NCI-H345 (cell line): ENCODE data around the gene CARMIL3.
"Not testable (repeated sequence)": the region's sequence is repeated elsewhere in the genome, so short reads cannot be mapped to it uniquely, and the experiment has no call there.

Experiments
- DNase-seq: peaks from one replicate; lab custom pipeline; 2025; lab: John Stamatoyannopoulos, UW

CARMIL3 gene, protein sequence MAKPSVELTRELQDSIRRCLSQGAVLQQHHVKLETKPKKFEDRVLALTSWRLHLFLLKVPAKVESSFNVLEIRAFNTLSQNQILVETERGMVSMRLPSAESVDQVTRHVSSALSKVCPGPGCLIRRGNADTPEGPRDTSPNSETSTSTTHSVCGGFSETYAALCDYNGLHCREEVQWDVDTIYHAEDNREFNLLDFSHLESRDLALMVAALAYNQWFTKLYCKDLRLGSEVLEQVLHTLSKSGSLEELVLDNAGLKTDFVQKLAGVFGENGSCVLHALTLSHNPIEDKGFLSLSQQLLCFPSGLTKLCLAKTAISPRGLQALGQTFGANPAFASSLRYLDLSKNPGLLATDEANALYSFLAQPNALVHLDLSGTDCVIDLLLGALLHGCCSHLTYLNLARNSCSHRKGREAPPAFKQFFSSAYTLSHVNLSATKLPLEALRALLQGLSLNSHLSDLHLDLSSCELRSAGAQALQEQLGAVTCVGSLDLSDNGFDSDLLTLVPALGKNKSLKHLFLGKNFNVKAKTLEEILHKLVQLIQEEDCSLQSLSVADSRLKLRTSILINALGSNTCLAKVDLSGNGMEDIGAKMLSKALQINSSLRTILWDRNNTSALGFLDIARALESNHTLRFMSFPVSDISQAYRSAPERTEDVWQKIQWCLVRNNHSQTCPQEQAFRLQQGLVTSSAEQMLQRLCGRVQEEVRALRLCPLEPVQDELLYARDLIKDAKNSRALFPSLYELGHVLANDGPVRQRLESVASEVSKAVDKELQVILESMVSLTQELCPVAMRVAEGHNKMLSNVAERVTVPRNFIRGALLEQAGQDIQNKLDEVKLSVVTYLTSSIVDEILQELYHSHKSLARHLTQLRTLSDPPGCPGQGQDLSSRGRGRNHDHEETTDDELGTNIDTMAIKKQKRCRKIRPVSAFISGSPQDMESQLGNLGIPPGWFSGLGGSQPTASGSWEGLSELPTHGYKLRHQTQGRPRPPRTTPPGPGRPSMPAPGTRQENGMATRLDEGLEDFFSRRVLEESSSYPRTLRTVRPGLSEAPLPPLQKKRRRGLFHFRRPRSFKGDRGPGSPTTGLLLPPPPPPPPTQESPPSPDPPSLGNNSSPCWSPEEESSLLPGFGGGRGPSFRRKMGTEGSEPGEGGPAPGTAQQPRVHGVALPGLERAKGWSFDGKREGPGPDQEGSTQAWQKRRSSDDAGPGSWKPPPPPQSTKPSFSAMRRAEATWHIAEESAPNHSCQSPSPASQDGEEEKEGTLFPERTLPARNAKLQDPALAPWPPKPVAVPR (N-terminal part only)

DNA sequence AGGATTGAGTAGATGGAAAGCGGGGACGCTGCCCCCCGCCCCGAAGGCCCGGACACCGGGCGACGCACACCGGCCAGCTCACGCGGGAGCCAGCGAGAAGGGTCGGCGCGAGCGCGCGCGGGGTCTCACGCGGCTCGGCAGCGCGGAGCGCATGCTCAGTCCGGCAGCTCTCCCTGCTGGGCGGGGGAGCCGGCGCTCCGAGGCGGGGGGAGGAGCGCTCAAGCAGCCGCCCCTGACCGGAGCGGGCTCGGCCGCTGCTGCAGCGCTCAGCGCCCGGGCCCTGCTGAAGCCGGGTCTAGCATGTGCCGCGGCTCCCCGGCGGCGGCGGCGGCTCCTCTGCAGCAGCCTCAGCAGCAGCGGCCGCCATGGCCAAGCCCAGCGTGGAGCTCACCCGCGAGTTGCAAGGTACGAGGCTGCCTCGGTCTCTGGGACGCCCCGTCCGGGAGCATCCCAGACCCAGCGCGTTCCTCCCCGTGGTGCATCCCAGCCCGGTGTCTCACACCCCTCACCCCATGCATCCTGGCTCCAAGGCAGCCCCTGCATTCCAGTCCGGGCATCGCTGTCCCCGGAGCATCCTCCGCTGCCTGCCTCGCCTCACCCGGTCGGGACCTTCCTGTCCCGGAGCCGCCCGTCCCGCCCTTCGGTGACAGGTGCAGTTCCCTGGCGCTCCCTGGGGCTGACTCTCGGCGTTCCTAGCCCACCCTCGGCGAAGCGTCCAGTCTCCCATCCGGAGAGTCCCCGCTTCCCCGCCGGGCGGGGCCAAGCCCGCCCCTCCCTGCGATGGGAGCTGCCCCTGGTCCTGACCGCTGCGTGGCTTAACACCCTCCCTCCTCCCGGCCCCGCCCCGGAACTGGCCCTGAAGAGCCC is at the start of gene CARMIL3:
Gene CARMIL3 (plus strand): TSS at position 221 of the 867 bp plus-strand sequence. CDS start 145 bp downstream, at position 366.
- DNase-seq, result peak; percentile 80

DNA sequence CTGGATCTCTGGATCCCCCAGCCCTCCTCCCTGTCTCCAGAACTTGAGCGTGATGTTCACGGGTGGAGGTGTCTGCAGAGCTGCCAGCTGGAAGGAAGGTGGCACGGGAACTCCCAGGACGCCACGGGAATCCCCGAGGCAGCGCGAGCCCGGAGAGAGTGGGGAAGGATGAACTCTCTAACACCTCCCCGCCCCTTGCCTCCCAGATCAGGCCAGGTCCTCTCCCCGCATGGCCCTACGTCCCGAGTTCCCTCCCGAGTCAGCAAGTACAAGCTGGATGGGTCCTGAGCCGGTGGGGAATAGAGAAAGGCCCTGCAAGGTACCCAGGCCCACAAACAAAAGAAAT is 45.4 kb upstream of the CARMIL3 start:
- DNase-seq, result not testable (repeated sequence)

DNA sequence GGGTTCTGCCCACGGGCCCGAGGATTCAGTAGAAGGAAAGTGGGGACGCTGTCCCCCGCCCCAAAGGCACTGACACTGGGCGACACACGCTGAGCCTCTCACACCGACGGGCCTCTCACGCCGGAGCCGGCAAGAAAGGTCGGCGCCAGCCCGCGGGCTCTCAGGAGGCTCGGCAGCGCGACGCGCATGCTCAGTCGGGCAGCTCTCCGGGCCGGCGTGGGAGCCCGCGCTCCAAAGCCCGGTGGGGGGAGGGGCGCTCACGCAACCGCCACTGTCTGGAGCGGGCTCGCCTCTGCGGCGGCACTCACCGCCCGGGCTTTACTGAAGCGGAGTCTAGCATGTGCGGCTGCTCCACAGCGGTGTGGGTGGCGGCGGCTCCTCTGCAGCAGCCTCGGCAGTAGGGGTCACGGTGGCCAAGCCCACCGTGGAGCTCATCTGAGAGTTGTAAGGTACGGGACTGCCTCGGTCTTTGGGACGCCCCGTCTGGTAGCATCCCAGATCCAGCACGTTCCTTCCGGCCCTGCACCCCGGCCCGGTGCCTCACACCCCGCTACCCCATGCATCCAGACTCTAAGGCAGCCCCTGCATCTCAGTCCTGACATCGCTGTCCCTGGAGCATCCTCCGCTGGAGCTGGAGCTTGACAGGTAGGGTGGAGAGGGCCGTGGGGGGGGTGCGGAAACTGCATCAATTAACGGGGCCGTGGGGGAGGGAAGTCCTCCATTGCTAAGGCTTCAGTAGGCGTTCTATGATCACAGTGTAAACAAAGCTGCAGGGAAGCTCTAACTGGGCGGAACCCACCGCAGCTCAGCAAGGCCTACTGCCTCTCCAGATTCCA is 44.8 kb upstream of the CARMIL3 start:
- peak; percentile 52 for DNase-seq

DNA sequence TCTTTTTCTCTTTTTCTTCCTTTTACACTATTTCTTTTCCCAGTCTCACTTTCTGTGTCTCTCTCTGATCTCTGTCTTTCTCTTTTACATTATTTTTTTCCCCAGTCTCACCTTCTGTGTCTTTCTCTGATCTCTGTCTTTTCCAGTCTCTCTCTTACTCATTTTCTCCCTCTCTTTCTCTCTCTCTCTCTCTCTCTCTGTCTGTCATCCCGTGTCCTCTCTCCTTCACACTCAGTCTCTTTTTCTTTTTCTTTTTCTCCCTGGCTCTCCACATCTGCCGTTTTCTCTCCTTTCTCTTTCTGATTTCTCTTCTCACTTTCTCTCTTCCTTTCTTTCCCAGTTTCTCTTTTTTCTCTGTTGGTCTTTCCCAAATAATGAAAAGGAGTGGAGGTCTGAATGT is 40.8 kb upstream of the CARMIL3 start:
- no peak for DNase-seq

DNA sequence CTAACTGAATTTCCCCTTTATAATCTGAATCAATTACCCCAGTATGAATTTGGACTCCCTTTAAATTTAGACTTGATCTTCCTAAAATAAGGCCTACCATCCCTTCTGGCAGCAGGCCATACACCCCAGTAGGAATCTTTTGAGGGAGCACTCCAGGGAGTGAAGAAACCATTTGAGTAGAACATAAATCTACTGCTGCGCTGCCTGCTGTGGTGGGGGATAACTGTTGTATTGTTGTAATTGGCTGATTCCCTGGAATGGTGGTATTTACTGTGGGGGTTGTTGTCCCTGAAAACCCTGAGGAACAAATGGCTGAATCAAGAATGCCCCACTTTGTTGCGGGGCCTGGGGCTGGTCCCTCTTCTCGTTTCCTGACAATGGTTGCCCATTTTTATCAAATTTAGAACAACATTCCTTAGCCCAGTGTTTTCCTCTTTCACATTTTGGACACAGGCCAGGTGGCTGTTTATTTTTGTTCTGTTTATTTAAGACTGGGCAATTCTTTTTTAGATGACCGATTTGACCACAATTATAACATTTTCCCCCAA is 39.0 kb upstream of the CARMIL3 start:
- not testable (repeated sequence) for DNase-seq

DNA sequence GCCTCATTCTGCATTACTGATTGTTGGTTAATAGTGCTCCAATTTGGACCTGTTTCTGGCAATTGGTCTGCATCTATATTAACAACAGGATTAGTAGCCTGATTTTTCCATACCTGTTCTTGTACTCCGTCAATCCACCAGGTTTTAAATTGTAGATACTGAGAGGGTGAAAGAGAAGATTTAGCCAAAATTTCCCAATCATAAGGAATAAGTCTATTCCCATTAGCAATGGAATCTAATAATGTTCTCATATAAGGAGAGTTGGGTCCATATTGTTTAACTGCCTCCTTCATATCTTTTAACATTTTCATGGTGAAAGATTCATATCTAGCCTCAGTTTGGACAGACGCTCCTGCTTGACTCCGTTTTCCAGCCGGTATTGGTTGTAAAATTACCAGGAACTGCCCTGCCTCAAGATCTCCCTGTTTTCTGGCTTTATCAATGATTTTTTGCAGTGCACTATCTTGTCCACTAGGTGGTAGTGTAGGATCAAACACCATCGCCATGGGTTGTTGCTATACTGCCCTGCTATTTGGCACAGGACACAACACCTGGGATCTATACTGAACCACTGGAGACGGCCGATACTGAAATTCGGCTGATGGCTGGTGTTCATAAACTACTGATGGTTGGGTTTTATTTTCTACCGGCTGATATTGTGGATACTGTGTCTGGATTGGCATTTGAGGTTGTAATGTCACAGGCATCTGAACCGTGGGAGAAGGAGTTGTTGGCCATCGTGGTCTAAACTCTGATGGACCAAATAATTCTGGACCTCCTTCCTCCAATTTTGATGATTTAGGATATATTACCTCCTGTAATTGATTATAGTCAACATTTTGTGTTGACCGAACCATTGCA is 37.9 kb upstream of the CARMIL3 start:
- peak; percentile 78 for DNase-seq

DNA sequence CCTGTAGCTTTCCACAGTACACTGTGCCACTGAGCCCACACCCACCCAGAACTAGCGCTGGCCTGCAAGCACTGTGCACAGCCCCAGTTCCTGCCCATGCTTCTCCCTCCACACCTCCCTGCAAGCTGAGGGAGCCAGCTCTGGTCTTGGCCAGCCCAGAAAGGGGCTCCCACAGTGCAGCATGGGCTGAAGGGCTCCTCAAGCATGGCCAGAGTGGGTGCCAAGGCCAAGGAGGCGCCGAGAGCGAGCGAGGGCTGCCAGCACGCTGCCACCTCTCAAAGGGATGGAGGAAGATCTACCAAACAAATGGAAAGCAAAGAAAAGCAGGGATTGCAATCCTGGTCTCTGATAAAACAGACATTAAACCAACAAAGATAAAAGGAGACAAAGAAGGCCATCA is 36.1 kb upstream of the CARMIL3 start:
- not testable (repeated sequence) for DNase-seq

DNA sequence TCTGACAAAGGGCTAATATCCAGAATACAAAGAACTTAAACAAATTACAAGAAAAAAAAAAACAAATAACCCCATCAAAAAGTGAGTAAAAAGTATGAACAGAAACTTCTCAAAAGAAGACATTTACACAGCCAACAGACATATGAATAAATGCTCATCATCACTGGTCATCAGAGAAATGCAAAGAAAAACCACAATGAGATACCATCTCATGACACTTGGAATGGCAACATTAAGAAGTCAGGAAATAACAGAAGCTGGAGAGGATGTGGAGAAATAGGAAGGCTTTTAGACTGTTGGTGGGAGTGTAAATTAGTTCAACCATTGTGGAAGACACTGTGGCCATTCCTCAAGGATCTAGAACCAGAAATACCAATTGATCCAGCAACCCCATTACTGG is 32.8 kb upstream of the CARMIL3 start:
- not testable (repeated sequence) for DNase-seq

DNA sequence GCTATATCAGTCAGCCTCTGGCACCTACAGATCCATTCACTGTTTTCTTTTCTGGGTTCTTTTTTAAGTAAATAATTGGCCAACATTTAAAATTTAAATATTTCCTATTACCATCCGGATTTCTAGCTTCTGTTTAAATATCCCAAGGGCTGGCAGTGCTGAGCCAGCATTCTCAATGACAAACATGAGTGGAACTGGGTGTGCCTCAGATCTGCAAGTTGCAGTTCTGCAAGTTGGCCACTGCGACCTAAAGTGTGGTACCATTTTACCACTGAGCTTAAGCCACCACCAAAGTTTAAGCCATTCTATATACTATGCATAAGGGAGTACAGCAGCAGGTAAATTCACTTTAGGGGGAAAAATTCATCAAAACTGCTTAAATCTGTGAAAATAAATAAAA is 31.9 kb upstream of the CARMIL3 start:
- not testable (repeated sequence) for DNase-seq

DNA sequence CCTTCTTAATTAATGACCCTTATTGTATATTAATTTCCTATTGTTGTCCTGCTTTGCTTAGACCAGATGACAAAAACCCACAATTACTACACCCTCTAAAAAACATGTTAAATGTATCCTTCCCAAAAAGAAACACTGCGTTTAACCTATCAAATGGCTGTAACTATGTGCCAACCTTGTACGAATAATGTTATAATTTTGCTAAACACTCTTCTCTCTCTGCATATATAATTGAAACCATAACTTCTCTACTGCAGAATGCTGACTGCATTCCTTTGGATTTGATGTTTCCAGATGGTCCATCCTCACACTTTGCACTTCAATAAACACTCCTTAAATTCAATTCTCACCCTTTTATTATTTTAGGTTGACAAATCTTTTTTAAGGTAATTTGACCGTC is 31.3 kb upstream of the CARMIL3 start:
- not testable (repeated sequence) for DNase-seq

DNA sequence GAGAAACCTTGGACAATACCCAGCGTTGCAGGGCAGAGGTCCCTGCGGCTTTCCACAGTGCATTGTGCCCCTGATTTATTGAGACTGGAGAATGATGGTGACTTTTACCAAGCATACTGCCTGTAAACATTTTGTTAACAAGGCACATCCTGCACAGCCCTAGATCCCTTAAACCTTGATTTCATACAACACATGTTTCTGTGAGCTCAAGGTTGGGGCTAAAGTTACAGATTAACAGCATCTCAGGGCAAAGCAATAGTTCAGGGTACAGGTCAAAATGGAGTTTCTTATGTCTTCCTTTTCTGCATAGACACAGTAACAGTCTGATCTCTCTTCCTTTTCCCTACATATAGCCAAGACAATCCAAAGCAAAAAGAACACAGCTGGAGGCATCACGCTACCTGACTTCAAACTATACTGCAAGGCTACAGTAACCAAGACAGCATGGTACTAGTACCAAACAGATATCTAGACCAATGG is 26.8 kb upstream of the CARMIL3 start:
- DNase-seq, result not testable (repeated sequence)

DNA sequence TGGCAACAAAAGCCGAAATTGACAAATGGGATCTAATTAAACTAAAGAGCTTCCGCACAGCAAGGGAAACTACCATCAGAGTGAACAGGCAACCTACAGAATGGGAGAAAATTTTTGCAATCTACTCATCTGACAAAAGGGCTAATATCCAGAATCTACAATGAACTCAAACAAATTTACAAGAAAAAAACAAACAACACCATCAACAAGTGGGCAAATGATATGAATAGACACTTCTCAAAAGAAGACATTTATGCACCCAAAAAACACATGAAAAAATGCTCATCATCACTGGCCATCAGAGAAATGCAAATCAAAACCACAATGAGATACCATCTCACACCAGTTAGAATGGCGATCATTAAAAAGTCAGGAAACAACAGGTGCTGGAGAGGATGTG is 22.1 kb upstream of the CARMIL3 start:
- not testable (repeated sequence) for DNase-seq

DNA sequence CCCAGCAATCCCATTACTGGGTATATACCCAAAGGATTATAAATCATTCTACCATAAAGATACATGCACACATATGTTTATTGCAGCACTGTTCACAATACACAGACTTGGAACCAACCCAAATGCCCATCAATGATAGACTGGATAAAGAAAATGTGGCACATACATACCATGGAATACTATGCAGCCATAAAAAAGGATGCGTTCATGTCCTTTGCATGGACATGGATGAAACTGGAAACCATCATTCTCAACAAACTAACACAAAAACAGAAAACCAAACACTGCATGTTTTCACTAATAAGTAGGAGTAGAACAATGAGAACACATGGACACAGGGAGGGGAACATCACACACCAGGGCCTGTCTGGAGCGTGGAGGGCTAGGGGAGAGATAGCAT is 20.5 kb upstream of the CARMIL3 start:
- not testable (repeated sequence) for DNase-seq

DNA sequence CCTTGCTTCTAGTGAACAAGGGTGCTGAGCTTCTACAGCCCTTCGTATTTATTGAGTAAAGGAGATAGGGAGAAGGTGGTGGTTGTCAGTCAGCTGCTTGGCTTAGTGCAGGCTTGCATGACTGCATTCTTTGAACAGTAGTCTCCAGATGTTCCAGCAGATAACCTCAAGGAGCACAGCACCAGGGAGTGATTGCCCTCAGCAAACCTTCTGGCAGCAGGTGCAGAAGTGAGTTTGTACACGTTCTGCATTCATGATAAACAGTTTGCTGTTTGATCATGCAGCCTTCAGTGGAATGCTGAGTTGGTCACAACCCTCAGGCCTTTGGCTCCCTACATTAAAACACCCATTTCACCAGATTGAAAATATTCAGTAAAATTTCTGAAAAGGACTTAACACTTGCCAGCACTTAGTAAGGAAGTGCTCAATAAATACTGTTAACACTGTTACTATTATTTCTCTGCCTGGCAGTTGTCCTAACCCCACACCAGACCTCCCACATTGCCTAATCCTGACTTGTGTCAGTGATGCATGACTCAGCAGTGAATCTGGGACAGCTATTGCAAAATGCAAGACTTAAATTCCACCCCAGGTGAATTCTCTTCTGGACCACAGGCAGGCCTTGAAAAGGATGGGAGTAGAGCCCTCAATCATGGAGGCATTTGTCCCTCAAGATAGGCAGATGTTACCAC is 18.9 kb upstream of the CARMIL3 start:
- no peak for DNase-seq

DNA sequence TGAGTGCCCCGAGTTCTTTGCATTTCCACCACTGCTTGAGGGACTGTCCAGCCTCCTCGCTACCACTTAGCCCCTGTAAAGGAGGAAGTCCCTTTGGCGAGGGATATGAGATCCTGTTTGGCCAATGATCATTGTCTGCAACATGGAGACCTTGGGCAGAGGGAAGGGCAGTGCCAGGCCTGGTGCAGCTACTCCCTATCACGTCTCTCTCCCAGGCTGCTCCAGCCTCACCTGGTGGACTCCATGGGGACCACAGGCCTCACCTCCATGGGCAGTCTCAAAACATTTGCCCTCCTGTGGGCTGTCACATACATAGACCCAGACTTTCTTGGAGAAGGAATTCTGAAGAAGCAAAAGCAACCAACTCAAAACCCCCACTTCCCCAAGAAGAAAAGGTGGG is 16.0 kb upstream of the CARMIL3 start:
- DNase-seq, result peak; percentile 27

DNA sequence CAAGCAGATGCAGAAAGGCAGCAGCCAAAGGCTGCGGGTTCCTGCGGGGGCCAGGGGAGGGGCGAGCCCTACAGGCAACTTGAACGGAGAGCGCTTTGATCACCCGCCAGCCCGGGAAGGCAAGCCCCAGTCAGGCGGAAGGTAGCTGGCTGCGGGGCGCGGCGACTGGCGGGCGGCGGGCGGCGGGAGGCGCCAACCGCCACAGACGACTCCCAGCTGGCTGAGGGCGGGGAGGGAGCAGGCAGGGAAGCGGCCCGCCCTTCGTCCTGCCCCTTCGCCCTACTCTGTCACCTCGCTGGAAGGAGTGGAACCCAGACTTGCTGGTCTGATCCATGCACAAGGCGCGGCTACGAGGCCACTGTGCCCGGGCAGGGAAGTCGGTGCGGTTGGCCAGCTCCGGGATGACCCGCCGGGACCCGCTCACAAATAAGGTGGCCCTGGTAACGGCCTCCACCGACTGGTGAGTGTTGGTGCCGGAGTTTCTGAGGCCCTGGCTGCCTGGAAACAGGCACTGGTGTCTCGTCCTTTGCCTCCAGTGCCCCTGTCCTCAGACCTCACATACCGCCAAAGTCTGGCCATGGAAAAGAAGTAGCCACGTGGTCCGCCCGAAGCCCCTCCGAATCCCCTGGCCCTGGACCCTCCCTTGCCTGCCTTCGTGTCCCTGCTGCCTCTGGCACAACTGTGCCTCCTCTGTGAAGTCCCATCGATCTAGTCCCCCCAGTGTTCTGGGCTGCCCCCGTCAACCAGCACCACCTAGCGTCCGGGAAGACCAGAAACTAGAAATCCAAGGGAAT is 15.4 kb upstream of the CARMIL3 start:
- DNase-seq, result peak; percentile 85

DNA sequence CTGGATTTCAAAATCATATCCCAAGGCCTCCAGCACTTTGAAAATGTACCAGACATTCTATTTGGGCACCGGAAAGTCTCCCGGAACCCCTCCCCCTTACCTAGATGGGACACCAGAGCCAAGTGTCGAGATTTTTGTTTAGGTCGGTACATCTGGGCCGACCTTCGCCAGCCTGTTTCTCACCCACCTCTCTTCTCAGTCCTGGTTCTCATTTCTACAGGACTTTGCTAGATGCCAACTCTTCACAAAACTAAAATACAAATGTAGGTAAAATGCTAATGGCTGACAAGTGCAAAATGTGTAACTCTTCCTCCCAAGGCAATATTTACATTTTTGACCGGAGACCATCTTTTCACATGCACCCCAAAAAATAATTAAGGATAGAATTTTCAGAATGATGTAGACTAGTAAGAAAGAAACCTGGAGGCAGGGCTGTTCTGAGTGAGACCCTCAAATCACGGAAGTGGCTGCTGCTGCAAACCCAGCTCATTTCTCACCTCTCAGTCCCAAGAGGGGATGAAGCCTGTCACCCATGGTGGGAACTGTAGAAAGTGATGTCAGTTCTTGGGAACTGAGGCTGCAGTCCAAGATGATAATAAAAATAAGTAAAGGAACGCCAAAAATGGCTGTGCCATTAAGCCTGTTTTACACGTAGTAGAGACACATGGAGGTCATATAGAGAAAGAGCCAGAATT is 14.7 kb upstream of the CARMIL3 start:
- DNase-seq, result not testable (repeated sequence)
